ENCODE data around the gene ARFRP1.

ARFRP1 gene

DNA sequence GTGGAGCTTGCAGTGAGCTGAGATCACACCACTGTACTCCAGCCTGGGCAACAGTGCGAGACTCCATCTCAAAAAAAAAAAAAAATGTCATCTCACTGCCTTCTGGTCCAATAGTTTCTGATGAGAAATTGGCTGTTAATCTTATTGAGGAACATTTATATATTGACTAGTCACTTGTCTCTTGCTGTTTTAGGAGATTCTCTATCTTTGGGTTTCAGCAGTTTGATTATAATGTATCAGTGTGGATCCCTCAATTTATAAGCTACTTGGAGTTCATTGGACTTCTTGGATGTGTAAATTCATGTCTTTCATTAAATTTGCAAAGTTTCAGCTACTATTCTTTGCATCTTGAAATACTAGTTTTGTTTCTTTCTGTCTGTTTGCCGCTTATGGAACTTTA lies 11.2 kb upstream of the ARFRP1 start:
- Histone ChIP-seq H3K79me2 (ENCODE audit: insufficient read depth, low read depth) (peaks cover 15% of the 10 kb centered on the region; the same call in 1 of the 2 replicates), H3K9ac (no peak overlapping the region), H3K4me1 (ENCODE audit: low read depth, poor library complexity, severe bottlenecking) (no peaks in the 10 kb centered on the region), H2AFZ (ENCODE audit: low read depth) (no peak overlapping the region), H3K27ac (no peak overlapping the region), H3K4me3 (IDR thresholded peaks at IDR 0.05; ENCODE audit: insufficient read depth, low read depth, low read length) (no peak overlapping the region), H4K20me1 (ENCODE audit: insufficient read depth) (no peaks in the 10 kb centered on the region), H3K4me2 (no peak overlapping the region), H3K36me3 (ENCODE audit: insufficient read depth) (peaks cover 16% of the 10 kb centered on the region; the same call in 1 of the 2 replicates), H3K27me3 (ENCODE audit: insufficient read depth, low read depth) (no peaks in the 10 kb centered on the region)
- TF ChIP-seq, protein P1, sequence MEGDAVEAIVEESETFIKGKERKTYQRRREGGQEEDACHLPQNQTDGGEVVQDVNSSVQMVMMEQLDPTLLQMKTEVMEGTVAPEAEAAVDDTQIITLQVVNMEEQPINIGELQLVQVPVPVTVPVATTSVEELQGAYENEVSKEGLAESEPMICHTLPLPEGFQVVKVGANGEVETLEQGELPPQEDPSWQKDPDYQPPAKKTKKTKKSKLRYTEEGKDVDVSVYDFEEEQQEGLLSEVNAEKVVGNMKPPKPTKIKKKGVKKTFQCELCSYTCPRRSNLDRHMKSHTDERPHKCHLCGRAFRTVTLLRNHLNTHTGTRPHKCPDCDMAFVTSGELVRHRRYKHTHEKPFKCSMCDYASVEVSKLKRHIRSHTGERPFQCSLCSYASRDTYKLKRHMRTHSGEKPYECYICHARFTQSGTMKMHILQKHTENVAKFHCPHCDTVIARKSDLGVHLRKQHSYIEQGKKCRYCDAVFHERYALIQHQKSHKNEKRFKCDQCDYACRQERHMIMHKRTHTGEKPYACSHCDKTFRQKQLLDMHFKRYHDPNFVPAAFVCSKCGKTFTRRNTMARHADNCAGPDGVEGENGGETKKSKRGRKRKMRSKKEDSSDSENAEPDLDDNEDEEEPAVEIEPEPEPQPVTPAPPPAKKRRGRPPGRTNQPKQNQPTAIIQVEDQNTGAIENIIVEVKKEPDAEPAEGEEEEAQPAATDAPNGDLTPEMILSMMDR (conservative IDR thresholded peaks at IDR 0.05; ENCODE audit: low read depth, low read length) = no peak

- peaks cover 16% of the 10 kb centered on the region; the same call in 1 of the 2 replicates for H3K36me3 ChIP-seq (ENCODE audit: insufficient read depth)
- no peak overlapping the region for H2AFZ ChIP-seq (ENCODE audit: low read depth)
- H3K27me3 ChIP-seq (ENCODE audit: insufficient read depth, low read depth) = no peaks in the 10 kb centered on the region
- H3K4me1 ChIP-seq (ENCODE audit: low read depth, poor library complexity, severe bottlenecking) = no peaks in the 10 kb centered on the region
- no peak overlapping the region for H3K27ac ChIP-seq
- TF ChIP-seq, protein P1 (conservative IDR thresholded peaks at IDR 0.05; ENCODE audit: low read depth, low read length) = no peak
- no peak overlapping the region for H3K4me2 ChIP-seq
- no peak overlapping the region for H3K4me3 ChIP-seq (IDR thresholded peaks at IDR 0.05; ENCODE audit: insufficient read depth, low read depth, low read length)
- peaks cover 38% of the 10 kb centered on the region; the same call in 1 of the 2 replicates for H3K79me2 ChIP-seq (ENCODE audit: insufficient read depth, low read depth)
- H3K9ac ChIP-seq = no peak overlapping the region
- H4K20me1 ChIP-seq (ENCODE audit: insufficient read depth) = no peaks in the 10 kb centered on the region
Observed at GRCh38 chr20:63714858-63715257, 7.1 kb upstream of the ARFRP1 start.

GRCh38 chr20:63712191-63712590 lies 4.4 kb upstream of the ARFRP1 start:
- H4K20me1 ChIP-seq (ENCODE audit: insufficient read depth) = no peaks in the 10 kb centered on the region; the same call in 1 of the 2 replicates
- no peak overlapping the region for H2AFZ ChIP-seq (ENCODE audit: low read depth)
- H3K4me2 ChIP-seq = no peak overlapping the region
- H3K36me3 ChIP-seq (ENCODE audit: insufficient read depth) = peaks cover 16% of the 10 kb centered on the region; the same call in 1 of the 2 replicates
- H3K27me3 ChIP-seq (ENCODE audit: insufficient read depth, low read depth) = no peaks in the 10 kb centered on the region
- peaks cover 8% of the 10 kb centered on the region for H3K4me1 ChIP-seq (ENCODE audit: low read depth, poor library complexity, severe bottlenecking)
- TF ChIP-seq, protein P1 (conservative IDR thresholded peaks at IDR 0.05; ENCODE audit: low read depth, low read length) = no peak
- H3K4me3 ChIP-seq (IDR thresholded peaks at IDR 0.05; ENCODE audit: insufficient read depth, low read depth, low read length) = no peak overlapping the region
- no peak overlapping the region for H3K9ac ChIP-seq
- peaks cover 51% of the 10 kb centered on the region; the same call in 1 of the 2 replicates for H3K79me2 ChIP-seq (ENCODE audit: insufficient read depth, low read depth)
- H3K27ac ChIP-seq = no peak overlapping the region

- Histone ChIP-seq H3K4me3 (IDR thresholded peaks at IDR 0.05; ENCODE audit: insufficient read depth, low read depth, low read length) (no peak overlapping the region), H3K27me3 (ENCODE audit: insufficient read depth, low read depth) (no peaks in the 10 kb centered on the region), H3K4me2 (no peak overlapping the region), H2AFZ (ENCODE audit: low read depth) (no peak overlapping the region), H3K79me2 (ENCODE audit: insufficient read depth, low read depth) (peaks cover 60% of the 10 kb centered on the region; the same call in 1 of the 2 replicates), H3K4me1 (ENCODE audit: low read depth, poor library complexity, severe bottlenecking) (peaks cover 13% of the 10 kb centered on the region), H3K27ac (no peak overlapping the region), H3K36me3 (ENCODE audit: insufficient read depth) (peaks cover 16% of the 10 kb centered on the region; the same call in 1 of the 2 replicates), H4K20me1 (ENCODE audit: insufficient read depth) (peaks cover 3% of the 10 kb centered on the region; the same call in 1 of the 2 replicates), H3K9ac (no peak overlapping the region)
- TF ChIP-seq, protein P1 (conservative IDR thresholded peaks at IDR 0.05; ENCODE audit: low read depth, low read length) = no peak
Observed at GRCh38 chr20:63711085-63711645, 3.4 kb upstream of the ARFRP1 start.

Measured in KMS-11 (cell line).